Stimulated activated CD4-positive, alpha-beta T cell treated with anti-CD3 and anti-CD28 coated beads, Interleukin-15, amount 100 ng/mL, for 48 hours (primary cell): ENCODE data around the gene CNOT10.
"Not testable (repeated sequence)": the region's sequence is repeated elsewhere in the genome, so short reads cannot be mapped to it uniquely, and the experiment has no call there.

Experiments used
- DNase-seq, 2 donors: peaks; one replicate each; pipeline ENCODE4 v3.0.0-alpha.2; 2020; ENCODE audit warnings: low read depth in 2 of 2

Gene CNOT10

DNA sequence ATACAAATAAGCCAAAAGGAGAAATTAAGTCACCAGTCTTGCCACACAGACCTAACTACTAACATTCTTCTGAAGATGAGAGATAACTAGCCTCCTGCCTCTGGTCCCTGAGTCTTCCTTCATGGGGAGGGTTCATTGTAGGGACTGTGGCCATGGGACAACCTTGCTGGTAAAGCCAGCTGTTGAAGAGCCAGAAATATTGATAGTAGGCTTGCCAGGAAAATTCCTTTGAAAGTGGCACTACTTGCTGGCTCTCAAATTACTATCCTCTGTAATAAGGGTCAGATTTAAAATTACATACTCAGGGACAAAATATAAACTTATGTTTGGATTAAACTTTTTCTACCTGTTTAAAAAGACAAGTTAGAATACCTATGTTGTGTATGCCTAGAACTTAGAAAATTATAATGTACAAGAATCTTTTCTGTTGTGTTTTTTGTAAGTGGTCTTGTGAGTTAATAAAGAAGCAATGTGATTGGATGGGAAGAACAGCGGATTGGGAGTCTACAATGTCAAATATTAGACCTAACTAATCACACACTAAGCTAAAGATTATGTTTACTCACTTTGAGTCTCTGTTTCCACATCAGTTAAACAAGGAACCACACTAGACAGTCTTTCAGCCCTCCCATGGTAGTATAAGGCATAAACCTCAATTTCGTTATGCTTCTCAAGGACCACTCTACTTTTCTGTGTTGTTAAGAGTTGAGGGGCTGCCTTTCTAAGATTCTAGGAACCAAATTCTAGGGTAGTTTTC is 72.8 kb downstream of the CNOT10 start:
- no peak for DNase-seq

GRCh38 chr3:32758375-32758753 is 73.4 kb downstream of the CNOT10 start:
- no peak for DNase-seq

DNA sequence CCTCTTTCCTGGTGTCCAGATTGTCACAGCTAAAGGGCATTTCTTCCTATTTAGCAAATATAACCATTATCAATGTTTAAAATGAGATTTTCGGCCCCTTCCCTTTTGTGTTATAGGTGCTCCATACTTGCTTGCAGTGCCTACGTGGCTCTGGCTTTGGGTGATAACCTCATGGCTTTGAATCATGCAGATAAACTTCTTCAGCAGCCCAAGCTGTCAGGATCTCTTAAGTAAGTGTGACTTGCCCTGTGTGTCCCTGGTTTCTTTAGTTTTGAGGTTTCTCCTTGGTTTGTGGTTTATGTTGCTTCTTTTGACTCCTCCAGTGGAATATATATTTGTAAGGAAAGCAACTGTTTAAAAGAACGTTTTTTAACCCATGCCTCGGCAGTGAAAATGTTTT is 74.4 kb downstream of the CNOT10 start:
- DNase-seq, result no peak

- DNase-seq, result no peak
These were observed 79.5 kb downstream of the CNOT10 start for GRCh38 chr3:32764481-32764880.

- DNase-seq, result peak in 1 of 2 donors; percentile 15
These were observed 93.4 kb downstream of the CNOT10 start for GRCh38 chr3:32778389-32778788.

DNA sequence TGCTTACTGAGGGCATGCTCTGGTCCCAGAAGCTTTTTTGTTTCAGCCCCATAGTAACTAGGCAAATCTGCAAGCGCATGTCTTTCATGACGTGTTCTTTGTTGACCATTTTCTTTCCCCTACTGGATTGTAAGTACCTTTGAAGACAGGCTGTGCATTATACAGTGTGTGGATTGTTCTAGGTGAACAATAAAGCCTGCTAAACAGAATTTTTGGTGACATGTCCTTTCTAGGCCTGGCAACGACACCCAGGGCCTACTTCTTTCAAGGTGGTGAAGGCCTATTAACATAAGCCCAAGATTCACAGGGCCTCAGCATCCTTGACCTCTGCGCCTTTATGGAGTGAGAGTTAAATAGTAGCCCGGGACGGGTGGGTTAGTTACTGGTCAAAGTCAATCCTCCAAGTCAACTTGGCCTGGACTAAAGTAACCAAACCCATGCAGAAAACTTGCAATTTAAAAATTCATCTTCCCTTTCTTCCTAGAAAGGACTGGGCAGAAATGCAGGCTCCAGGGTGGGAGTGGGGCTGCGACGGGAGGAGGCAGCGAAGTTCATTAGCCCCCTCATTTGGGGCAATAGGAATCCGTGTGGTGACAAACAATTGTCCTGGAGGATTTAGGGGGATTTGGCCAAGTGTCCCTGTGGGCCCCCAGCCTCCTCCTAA is 95.2 kb downstream of the CNOT10 start:
- DNase-seq, result no peak

GRCh38 chr3:32780735-32781210 is 95.8 kb downstream of the CNOT10 start:
- no peak for DNase-seq

- peak; percentile 32 to 64 for DNase-seq
These were observed 96.4 kb downstream of the CNOT10 start for GRCh38 chr3:32781211-32781968.

DNA sequence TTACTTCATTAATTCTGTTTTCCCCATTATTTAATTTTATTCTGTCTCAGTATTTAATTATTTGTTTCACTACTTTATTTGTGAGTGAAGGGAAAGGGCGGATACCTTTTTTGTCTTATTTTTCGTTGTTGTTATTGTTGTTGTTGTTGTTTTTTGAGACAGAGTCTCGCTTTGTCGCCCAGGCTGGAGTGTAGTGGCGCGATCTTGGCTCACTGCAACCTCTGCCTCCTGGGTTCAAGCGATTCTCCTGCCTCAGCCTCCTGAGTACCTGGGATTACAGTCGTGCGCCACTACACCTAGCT is 96.9 kb downstream of the CNOT10 start:
- DNase-seq, result not testable (repeated sequence)

GRCh38 chr3:32782407-32782806 is 97.4 kb downstream of the CNOT10 start:
- DNase-seq, result no peak

DNA sequence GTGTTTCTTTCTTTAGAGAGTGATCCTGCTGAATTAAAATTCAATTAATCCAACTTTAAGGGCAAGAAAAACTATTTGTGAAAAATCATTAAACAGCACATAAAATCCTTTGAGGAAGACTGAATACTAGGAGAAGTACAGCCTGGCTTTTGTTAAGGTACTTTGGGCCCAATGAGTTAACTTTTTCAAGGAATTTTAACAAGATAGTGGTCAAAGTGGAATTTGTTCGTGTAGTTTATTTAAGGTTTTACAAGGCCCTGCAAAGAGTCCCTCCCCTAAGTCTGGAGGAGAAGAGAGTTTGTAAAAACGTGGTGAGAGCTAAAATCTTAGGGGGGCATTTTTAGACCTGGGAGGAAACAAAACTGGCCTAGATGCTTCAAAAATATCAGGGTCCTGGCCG is 106.8 kb downstream of the CNOT10 start:
- DNase-seq, result no peak

DNA sequence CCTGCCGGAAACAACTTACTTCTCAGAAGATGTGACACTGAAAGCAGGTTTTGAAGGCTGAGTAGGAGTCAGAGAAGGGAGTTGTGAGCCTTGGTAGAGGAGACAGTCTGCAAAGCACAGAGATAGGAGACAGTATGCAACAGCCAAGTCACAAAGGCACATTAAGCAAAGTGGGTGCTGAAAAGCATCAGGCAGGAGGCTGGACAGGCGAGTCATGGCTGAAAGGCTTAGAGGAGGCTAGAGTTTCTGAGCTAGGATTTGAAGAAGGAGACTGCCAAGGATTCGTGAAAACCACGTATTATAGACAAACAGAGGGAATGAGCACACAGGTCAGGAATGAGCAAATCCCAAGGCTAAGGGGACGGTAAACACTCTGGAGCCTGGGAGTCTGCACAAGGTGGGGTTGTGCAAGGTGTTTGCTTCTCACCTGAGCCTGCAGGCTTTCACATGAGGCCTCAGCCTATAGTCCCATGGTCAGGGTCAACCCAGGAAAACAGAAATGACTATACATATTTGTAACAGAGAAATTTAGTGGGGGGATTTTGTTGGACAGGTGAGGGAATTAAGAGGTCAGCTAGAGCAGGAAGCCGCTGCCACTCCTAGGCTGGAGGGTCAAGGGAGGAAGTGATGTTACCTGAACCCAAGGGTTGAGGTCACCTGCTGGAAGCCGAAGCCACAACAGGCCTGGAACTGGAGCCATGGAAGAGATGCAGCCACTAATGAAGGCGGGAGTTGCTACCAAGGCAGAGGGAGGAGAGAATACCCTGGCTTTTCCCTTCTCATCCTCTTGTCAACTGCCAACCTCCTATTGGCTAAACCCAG is 109.7 kb downstream of the CNOT10 start:
- no peak for DNase-seq

DNA sequence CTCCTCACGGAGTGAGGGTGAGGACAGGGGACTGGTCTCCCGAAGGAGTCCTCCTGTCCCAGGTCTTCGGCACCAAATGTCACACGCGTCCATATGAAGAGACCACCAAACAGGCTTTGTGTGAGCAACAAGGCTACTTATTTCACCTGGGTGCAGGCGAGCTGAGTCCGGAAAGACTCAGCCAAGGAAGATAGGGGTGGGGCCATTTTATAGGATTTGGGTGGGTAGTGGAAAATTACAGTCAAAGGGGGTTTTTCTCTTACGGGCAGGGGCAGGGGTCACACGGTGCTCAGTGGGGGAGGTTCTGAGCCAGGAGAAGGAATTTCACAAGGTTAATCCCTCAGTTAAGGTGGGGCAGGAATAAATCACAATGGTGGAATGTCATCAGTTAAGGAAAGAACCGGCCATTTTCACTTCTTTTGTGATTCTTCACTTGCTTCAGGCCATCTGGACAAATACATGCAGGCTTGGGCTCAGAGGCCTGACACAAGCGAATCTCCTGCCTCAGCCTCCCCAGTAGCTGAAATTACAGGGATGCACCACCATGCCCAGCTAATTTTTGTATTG is 111.5 kb downstream of the CNOT10 start:
- not testable (repeated sequence) for DNase-seq

DNA sequence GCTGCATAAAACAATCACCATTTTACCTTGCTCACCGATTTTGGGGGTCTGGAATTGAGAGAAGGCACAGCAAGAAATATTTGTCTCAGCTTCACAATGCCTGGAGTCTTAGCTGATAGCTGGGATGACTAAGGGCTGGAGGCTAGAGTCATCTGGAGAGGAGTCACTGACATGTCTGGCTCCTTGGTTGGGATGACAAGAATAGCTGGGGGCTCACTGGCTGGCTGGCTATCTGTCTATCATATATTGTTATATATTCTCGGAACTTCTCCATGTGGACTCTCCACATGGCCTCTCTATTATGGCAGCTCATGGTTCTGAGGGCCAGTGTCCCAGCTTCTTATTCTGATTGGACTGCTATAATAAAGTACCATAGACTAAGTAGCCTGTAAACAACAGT is 112.8 kb downstream of the CNOT10 start:
- no peak for DNase-seq

- not testable (repeated sequence) for DNase-seq
These were observed 116.5 kb downstream of the CNOT10 start for GRCh38 chr3:32801440-32801839.

GRCh38 chr3:32813180-32813579 is 128.2 kb downstream of the CNOT10 start:
- DNase-seq, result no peak

DNA sequence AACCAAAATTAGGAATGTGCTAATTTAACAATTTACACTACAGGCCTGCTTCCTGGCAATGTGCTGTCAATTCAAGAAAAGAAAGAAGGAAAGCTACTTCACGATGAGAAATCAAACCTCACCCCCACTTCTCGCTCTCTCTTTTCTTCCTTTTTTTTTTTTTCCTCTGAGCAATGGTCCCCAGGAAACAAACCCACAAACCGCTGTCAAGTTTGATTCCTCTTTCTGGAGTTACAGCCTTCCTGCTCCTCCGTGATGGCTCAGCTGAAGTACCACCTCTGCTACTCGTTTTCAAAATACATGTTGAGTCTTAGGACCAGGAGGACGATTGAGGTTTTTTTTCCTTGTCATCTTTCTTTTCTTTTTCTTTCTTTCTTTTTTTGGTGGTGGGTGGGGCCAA is 129.4 kb downstream of the CNOT10 start:
- DNase-seq, result no peak

DNA sequence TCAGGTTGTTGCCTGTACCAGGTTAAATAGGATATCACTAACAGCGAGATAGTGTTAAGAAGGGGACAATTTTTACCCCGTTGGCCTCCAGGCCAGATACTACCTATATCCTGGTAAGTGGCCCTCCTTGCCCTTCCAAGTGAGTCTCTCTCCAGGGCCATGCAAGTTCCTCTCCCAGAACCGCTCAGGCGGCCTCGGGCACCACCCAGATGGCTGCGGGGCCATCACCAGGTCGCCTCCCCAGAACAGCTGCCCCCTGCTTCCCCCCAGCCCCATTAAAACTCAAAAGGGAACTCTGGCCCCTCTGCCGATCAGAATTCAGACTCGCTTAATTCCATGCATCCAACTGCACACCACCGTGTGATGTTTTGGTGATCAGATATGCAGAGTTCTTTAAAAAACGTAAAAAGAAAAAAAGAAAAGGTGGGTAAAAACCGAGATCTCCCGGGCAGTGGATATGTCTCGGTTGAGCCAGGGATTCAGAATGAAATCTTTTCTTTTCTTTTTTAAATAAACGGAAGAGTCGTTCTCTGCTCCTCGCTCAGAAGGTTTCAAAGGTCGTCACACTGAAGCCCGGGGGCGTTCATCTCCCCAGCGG is 131.0 kb downstream of the CNOT10 start:
- no peak for DNase-seq

DNA sequence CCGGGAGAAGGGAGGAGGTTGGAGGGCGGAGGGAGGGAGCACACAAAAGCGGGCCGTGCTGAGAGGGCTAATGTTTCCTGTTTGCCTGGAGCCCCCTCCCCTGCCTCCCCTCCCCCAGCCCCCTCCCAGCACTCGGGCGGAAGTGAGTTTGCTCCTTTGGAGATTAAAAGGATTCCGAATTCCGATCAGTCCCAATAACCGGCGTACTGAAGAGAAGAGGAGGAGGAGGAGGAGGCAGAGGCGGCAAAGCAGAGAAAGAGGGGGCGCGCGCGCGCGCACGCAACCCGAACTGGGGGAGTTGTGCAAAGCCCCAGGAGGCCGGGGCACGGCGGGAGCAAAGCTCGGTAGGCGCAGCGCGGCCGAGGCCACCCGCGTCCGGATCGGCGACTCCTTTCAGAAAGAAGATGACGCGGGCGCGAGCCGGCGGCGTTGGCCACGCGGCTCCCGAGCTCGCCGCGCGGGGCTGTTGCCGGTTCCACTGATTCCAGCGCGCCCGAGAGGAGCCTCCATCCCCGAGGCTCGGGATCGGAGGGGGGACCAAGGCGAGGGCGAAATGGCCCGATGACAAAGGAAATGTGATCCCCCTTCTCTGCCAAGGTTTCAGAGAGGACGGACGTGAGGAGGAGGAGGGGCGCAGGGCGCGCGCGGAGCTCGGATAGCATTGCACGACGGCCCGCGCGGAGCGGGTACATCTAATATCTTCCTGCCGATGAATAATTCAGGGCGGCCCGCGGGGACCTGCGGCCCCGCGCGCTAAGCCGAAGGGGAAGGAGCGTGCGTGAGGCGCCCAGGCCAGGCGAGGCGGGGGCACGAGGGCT is 131.7 kb downstream of the CNOT10 start:
- no peak for DNase-seq

DNA sequence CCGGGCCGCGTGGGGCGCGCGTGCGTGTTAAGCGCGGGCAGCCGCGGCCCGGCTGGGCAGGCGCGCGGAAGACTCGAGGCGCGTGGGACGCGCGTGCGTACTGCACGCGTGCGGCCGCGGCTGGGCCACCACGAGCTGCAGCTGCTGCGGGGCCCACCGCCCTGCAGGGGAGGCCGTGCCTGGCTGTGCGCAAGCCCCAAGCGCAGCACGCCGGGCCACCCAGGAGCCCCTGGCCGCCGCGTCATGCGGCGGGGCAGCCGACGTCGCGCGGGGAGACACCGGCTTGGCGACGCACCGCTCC is 132.2 kb downstream of the CNOT10 start:
- DNase-seq, result no peak
